GM18502 (cell line): Measurements from ENCODE around the gene MAN1C1.
"Not testable (repeated sequence)": the region's sequence is repeated elsewhere in the genome, so short reads cannot be mapped to it uniquely, and the experiment has no call there.

Experiments used
- ATAC-seq: cut with Tn5 transposase; IDR thresholded peaks from one replicate; pipeline ENCODE4 v1.9.1; 2021; ENCODE audit warnings: mild to moderate bottlenecking; ENCODE audit not compliant: unreplicated experiment, poor library complexity

Gene MAN1C1

GRCh38 chr1:25729045-25729444, 112.5 kb downstream of the MAN1C1 start:
- ATAC-seq: no peak

DNA sequence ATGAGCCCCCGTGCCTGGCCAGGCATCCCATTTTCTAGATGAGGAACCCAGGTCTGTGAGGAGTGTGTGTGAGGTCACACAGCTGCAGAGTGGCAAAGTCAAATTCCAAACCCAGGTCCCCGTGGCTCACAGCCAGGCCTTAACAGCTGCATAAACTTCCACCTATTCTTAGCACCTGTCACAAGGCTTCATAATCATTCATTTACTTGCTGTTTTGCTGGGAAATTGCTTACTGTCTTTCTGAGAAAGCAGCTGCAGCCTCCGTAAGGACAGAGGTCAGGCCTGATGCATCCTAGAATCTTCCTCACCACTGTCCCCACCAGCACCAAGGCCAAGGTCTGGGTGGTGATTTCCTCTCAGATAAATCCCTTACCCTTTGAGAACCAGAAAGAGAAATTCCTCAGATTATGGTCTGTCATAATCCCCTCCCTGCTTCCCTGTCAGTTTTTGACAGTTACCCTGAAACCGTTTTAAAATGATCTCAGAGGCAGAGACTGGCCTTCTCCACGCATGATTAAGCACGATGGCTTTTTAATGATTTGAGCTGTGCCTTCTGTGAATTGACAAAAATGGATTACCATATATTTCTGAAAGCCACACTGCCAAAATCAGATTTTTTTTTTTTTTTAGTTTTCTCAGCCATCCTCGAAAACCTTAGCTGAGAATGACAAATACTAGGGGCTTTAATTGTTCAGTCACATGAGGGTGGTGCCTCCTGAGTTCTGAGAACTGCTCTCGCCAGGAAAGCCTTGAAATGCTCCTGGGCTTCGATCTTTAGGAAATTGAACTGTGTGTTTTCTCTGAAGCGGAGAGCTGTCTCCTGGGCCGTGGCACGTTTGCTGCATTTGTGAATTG, 113.4 kb downstream of the MAN1C1 start:
- no peak for ATAC-seq

DNA sequence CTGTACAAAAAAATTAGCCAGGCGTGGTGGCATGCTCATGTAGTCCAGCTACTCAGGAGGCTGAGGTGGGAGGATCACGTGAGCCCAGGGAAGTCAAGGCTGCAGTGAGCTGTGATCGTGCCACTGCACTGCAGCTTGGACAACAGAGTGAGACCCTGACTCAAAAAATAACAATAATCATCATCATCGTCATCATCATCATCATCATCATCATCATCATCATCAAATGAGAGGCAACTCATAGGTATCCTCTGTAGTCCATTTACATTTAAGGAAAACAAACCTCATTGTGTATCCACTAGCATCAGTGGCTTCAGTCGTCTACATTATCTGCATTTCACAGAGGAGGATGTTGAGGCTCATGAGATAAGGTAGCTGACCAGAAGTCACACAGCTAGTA, 114.6 kb downstream of the MAN1C1 start:
- no peak for ATAC-seq

GRCh38 chr1:25731626-25732370, 115.2 kb downstream of the MAN1C1 start:
- ATAC-seq: no peak

- no peak for ATAC-seq
Measured at GRCh38 chr1:25732821-25733220, 116.2 kb downstream of the MAN1C1 start.

DNA sequence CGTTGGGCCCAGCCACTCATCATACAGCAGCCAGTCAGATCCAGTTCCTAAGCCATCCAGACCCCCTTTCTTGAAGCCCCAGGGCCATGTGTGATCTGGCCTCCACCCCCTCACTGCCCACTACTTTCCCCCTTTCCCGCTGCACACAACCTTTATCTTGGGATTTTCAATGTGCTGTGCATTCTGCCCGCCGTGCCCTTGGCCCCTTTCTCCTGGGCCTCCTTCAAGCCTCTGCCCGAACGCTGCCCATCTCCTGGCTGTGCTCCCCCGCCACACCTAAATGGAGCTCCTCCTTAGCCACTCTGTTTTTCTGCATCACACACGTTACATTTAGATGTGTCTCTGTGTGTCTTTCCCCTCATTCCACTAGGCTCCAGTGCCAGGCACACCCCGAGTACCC, 116.7 kb downstream of the MAN1C1 start:
- no peak for ATAC-seq

GRCh38 chr1:25734991-25735390, 118.4 kb downstream of the MAN1C1 start:
- ATAC-seq: not testable (repeated sequence)

GRCh38 chr1:25735956-25736529, 119.5 kb downstream of the MAN1C1 start:
- ATAC-seq: no peak

DNA sequence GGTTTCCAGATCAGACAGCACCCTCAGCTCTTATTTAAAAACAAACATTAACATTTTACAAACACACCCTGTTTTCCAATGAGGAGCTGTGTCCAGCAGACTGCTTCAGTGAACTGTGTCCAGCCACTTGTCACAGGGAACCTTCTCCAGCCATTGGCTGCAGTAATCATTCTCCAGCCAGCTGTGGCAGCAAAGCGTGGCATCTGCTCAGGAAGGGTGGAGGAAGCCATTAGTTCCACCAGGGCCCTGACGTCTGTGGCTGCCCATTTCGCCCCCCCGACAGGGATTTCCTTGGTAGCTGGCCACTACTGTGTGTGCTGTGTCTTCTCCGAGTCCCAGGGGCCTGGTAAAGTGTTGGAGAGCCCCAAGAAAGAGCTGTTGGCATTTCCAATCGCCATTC, 120.5 kb downstream of the MAN1C1 start:
- no peak for ATAC-seq

- ATAC-seq: no peak
Measured at GRCh38 chr1:25738499-25738898, 121.9 kb downstream of the MAN1C1 start.

- ATAC-seq: no peak
Measured at GRCh38 chr1:25739341-25739740, 122.8 kb downstream of the MAN1C1 start.

- no peak for ATAC-seq
Measured at GRCh38 chr1:25740071-25740470, 123.5 kb downstream of the MAN1C1 start.

- no peak for ATAC-seq
Measured at GRCh38 chr1:25742316-25742715, 125.7 kb downstream of the MAN1C1 start.

GRCh38 chr1:25743164-25744139, 126.9 kb downstream of the MAN1C1 start:
- ATAC-seq: no peak

DNA sequence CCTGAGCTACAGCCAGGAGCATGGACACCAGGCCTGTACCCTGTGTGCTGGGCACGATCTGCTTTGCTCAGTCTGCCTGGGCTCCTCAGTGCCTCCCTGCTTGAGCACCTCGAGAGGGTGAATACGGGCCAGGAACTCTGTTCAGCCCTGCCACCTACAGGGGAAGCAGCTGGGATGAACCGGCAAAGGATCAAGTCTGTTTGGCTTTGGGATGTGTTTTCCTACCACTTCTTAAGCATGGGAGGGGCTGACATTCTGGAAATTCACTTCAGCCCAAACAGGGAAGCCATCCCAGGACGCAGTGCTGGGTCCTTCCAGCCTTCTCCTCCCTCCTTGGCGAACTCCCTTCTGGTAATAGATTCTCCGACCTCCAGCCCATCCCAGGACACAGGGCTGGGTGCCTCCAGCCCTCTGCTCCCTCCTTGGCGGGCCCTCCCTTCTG, 127.6 kb downstream of the MAN1C1 start:
- no peak for ATAC-seq

- ATAC-seq: no peak
Measured at GRCh38 chr1:25744636-25745425, 128.2 kb downstream of the MAN1C1 start.

DNA sequence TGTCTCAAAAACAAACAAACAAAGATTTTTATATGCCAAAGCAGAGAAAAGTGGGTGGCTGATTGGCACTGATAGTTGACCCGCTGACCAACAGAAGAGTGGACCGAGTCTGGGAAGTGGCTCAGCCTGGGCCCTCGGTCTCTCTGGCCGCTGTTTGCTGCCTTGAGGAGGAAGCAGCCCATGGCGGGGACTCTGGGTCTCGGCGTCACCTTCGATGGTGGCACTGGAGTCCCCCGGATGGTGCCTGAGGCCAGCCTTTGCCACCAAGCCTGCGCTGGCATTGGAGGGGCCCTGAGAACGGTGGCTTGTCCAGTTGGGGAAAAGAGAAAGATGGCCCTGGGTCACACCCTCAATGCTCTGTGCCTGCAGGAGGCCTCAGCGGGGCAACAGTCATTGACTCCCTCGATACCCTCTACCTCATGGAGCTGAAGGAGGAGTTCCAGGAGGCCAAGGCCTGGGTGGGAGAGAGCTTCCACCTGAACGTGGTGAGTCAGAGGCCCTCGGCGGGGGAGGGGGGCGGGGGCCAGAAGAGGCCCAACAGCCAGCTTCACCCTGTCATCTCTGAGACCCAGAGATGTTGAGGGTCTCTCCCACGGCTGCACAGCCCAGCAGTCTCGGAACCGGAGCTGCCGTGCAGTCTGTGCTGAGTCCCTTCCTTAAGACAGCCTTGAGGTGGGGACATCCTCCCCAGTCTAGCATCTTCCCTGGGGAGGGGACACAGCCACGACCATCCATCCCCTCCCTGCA, 129.9 kb downstream of the MAN1C1 start:
- no peak for ATAC-seq

DNA sequence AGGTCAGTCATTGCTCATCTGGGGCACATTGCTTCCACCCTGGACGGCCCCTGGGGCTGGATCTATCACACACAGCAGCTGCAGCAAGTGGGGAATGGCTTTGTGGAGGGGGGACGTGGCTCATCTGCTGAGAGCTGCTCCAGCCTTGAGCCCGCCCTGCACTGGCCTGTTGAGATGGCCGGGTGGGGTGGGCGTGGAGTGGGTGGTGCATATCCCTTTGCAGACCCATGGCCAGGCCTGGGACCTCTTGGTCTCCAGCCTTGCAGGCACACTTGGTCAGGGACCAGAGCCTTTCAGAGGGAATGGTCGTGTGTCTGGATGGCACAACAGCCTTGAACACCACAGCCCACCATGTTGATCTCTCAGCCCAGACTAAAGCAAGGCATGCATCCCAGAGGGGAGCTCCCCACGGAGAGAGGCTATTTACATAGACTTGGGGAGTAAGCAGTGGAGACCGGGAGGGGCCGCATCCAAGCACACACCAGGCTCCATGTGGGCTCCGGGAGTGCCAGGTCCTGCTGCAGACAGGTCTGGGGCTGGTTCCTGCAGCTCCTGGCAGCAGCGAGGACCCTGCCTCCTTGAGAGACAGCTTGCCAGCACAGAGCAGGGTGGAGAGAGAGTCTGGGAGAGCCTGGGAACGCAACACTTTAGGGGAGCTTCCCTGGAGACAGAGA, 130.6 kb downstream of the MAN1C1 start:
- no peak for ATAC-seq
